Gastroesophageal sphincter (tissue), 3 donors: Measurements from ENCODE around the gene MACROD2.

ENCODE experiments used
- CTCF ChIP-seq, 4 experiments: fragments of 200-600 bp in 2 of 4; fragments of 450-650 bp in 2 of 4; sonication (generic) in 1 of 4; IDR thresholded peaks; one replicate each; pipeline ENCODE4 v1.5.1; 2017 to 2019; ENCODE audit warnings: antibody characterized with exemption in 4 of 4, mild to moderate bottlenecking in 2 of 4, moderate library complexity in 2 of 4
- POLR2A ChIP-seq, 2 donors: fragments of 450-650 bp; IDR thresholded peaks; one replicate each; pipeline ENCODE4 v1.6.1; 2017; ENCODE audit warnings: antibody characterized with exemption in 2 of 2, mild to moderate bottlenecking in 2 of 2, moderate library complexity in 1 of 2

- no peak for TF ChIP-seq POLR2A (IDR thresholded peaks at IDR 0.05)
- no peak for TF ChIP-seq CTCF (IDR thresholded peaks at IDR 0.05)
Observed at GRCh38 chr20:14410869-14411555, 415.7 kb downstream of the MACROD2 start.
